ENCODE results near the gene AIF1.

AIF1 gene

GRCh38 chr6:31663961-31664789 is 49.1 kb downstream of the AIF1 start:
- DNase-seq, result peak in 1 of 2 donors; percentile 20

DNA sequence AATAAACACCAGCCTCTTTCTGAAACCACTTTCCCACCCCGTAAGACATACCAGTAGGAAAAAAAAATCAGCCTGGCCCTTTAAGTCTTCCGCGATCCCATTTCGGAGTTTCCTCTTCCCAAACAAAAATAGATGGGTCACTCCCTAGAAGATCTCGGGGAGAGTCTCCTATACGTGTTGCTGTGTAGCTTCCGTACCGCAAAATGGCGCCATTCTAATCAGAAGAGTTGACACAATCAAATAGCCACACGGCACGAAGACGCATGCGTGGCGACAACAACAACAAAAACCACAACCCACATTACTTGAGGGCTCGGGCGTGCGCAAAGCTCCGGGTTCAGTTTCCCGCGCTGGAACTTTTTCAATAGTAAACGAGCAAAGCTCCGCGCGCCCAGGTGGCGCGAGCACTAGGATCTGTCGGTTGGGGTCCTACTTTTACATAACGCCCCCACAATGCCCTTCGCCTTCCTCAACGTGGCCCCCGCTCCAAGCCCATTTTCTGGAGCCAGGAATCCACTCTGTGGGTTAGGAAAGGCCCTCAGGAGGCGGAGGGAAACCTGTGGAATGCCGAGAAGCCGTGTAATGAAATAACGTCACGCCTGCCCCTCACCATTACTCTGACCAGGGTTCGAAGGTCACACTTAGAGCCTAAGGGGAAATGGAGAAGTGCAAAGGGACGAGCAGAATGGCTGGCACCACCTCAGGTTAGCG is 49.9 kb downstream of the AIF1 start, which contains the start of gene GPANK1:
Gene GPANK1 (minus strand): TSS at position 208 of the 711 bp plus-strand sequence. CDS start 519 bp downstream, outside the sequence.
- DNase-seq, result peak; percentile 92 to 94

DNA sequence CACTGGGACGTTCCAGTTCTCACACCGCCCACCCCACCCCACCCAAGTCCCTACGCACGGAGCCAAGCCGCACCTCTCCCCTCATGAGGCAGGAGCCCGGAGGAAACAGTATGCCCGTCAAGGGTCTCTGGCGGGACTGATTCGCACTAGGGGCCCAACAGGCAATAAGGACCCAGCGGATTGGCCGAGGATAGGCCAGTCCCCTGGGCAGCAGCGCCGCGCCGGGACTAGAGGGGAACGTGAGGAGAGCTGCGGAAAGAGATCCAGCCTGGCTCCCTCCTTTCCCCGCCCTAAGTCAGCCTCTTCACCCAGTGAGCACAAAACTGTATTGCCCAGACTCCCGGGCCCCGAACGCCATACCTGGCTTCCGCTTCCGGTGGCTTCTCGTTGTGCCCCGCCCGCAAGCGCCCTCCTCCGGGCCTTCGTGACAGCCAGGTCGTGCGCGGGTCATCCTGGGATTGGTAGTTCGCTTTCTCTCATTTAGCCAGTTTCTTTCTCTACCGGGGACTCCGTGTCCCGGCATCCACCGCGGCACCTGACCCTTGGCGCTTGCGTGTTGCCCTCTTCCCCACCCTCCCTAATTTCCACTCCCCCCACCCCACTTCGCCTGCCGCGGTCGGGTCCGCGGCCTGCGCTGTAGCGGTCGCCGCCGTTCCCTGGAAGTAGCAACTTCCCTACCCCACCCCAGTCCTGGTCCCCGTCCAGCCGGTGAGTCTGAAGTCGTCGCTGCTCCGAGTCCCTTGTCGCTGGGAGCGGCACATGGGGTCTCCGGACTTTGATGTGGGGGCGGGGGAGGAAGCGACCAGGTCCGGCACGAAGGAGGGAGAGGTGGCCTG is 50.7 kb downstream of the AIF1 start, which contains the start of gene CSNK2B:
Gene CSNK2B (plus strand): TSS at position 580 of the 836 bp plus-strand sequence. CDS start 752 bp downstream, outside the sequence.
- peak; percentile 97 to 98 for DNase-seq

DNA sequence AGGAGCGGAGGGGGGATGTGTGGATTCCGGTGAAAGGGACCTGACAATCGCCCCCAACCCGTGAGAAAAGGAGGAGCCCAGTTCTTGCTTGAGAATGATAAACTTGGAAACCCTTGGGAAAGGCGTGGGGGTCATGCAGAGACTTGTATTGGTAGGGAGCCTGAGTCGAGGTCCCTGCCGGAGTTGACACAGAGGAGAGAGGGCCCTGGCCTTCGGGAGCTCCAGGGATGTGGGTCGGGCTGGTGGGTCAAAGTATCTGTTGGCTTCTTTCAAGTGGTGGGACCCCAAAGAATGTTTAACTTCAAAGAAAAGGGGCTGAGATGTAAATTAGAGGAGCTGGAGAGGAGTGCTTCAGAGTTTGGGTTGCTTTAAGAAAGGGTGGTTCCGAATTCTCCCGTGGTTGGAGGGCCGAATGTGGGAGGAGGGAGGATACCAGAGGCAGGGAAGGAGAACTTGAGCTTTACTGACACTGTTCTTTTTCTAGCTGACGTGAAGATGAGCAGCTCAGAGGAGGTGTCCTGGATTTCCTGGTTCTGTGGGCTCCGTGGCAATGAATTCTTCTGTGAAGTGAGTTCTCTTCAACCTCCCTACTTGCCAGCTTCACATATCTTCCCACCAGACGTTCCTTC is 51.4 kb downstream of the AIF1 start:
- DNase-seq, result peak in 1 of 2 donors; percentile 8
